Suprapubic skin (tissue), 4 donors: ENCODE results near the gene ELN. TPM values are rescaled to one million over a fixed set of nuclear protein-coding genes. Genes with fewer than 3 reads are reported as not detected.
A peak's percentile ranks its signal among the peaks of the same experiment; 100 is the strongest.

ENCODE experiments used
- DNase-seq, 2 donors: peaks; one replicate each; pipeline ENCODE4 v3.0.0-alpha.2; 2019; ENCODE audit warnings: low spot score in 2 of 2
- H3K27ac ChIP-seq: fragments of 200-600 bp; sonication (generic); one replicate; pipeline ENCODE4 v1.5.1; 2019
- H3K27me3 ChIP-seq: fragments of 200-600 bp; sonication (generic); one replicate; pipeline ENCODE4 v1.5.1; 2019
- H3K36me3 ChIP-seq: fragments of 200-600 bp; sonication (generic); one replicate; pipeline ENCODE4 v1.5.1; 2019
- H3K4me1 ChIP-seq: fragments of 200-600 bp; sonication (generic); one replicate; pipeline ENCODE4 v1.5.1; 2019
- H3K4me3 ChIP-seq: fragments of 200-600 bp; sonication (generic); one replicate; pipeline ENCODE4 v1.5.1; 2019; ENCODE audit warnings: mild to moderate bottlenecking
- H3K9me3 ChIP-seq: fragments of 200-600 bp; sonication (generic); one replicate; pipeline ENCODE4 v1.5.1; 2019
- CTCF ChIP-seq, 2 donors: fragments of 200-600 bp in 1 of 2; fragments of 450-650 bp in 1 of 2; sonication (generic) in 1 of 2; IDR thresholded peaks; one replicate each; pipeline ENCODE4 v1.5.1; 2016 to 2019; ENCODE audit warnings: antibody characterized with exemption in 2 of 2, mild to moderate bottlenecking in 1 of 2, moderate library complexity in 1 of 2
- EP300 ChIP-seq: sonication (generic); formaldehyde crosslinking; IDR thresholded peaks from one replicate; pipeline ENCODE4 v1.6.1; 2017; ENCODE audit warnings: antibody characterized with exemption
- POLR2A ChIP-seq, 2 donors: fragments of 450-650 bp; IDR thresholded peaks; one replicate each; pipeline ENCODE4 v1.6.1; 2017; ENCODE audit warnings: antibody characterized with exemption in 2 of 2, mild to moderate bottlenecking in 2 of 2, moderate library complexity in 2 of 2
- POLR2AphosphoS5 ChIP-seq, 3 donors: sonication (generic); formaldehyde crosslinking; IDR thresholded peaks; one replicate each; pipeline ENCODE4 v1.6.1; 2017; ENCODE audit warnings: antibody characterized with exemption in 3 of 3
- WGBS: methylation state at CpG from one replicate; pipeline ENCODE4 v1.1.5; 2018; 5-methylcytosine and 5-hydroxymethylcytosine counted together
- total RNA-seq, 4 donors: library from RNA; depleted of rRNA; stranded (reverse); fragments of >200 nt; gene quantifications; one replicate each; pipeline ENCODE4 v1.1.0, GENCODE V29; 2016

ELN gene
- total RNA-seq, 4 donors from 2014 or later: 7.7 to 30.7 (median 25.1) TPM

- H3K9me3 ChIP-seq: no peaks in the 10 kb centered on the region
- peaks cover 22% of the 10 kb centered on the region for H3K4me1 ChIP-seq
- TF ChIP-seq POLR2A (IDR thresholded peaks at IDR 0.05): no peak
- TF ChIP-seq POLR2AphosphoS5 (IDR thresholded peaks at IDR 0.05): no peak
- TF ChIP-seq EP300: no peak
- TF ChIP-seq CTCF (IDR thresholded peaks at IDR 0.05): no peak
- DNase-seq: no peak
- WGBS: 67% methylated on average over 3 of the region's 3 CpGs
- H3K36me3 ChIP-seq: no peaks in the 10 kb centered on the region
- no peak overlapping the region for H3K27ac ChIP-seq
- no peak overlapping the region for H3K4me3 ChIP-seq
- H3K27me3 ChIP-seq: peaks cover 3% of the 10 kb centered on the region
These were observed 32.0 kb upstream of the ELN start for GRCh38 chr7:73995821-73996511.

GRCh38 chr7:73997056-73997455 lies 30.9 kb upstream of the ELN start:
- Histone ChIP-seq H3K36me3 (no peaks in the 10 kb centered on the region), H3K4me3 (no peak overlapping the region), H3K9me3 (no peaks in the 10 kb centered on the region), H3K27me3 (peaks cover 3% of the 10 kb centered on the region), H3K4me1 (peaks cover 21% of the 10 kb centered on the region), H3K27ac (no peak overlapping the region)
- TF ChIP-seq CTCF (IDR thresholded peaks at IDR 0.05): no peak
- TF ChIP-seq POLR2AphosphoS5 (IDR thresholded peaks at IDR 0.05): no peak
- no peak for TF ChIP-seq EP300
- no peak for TF ChIP-seq POLR2A (IDR thresholded peaks at IDR 0.05)
- WGBS: 72% methylated on average over 7 of the region's 7 CpGs
- no peak for DNase-seq

GRCh38 chr7:73999664-74000435 lies 28.1 kb upstream of the ELN start:
- no peak overlapping the region for H3K27ac ChIP-seq
- peaks cover 3% of the 10 kb centered on the region for H3K27me3 ChIP-seq
- no peaks in the 10 kb centered on the region for H3K9me3 ChIP-seq
- TF ChIP-seq POLR2AphosphoS5 (IDR thresholded peaks at IDR 0.05) (peak in 1 of 3 donors; percentile 59), CTCF (IDR thresholded peaks at IDR 0.05) (no peak), POLR2A (IDR thresholded peaks at IDR 0.05) (no peak)
- DNase-seq: no peak
- no peak overlapping the region for H3K4me3 ChIP-seq
- no peaks in the 10 kb centered on the region for H3K36me3 ChIP-seq
- peaks cover 28% of the 10 kb centered on the region for H3K4me1 ChIP-seq
- 38% methylated on average over 16 of the region's 26 CpGs for WGBS

- H3K27me3 ChIP-seq: peaks cover 3% of the 10 kb centered on the region
- H3K4me3 ChIP-seq: no peak overlapping the region
- no peaks in the 10 kb centered on the region for H3K9me3 ChIP-seq
- DNase-seq: no peak
- peaks cover 28% of the 10 kb centered on the region for H3K4me1 ChIP-seq
- TF ChIP-seq EP300 (no peak), CTCF (IDR thresholded peaks at IDR 0.05) (no peak), POLR2A (IDR thresholded peaks at IDR 0.05) (no peak), POLR2AphosphoS5 (IDR thresholded peaks at IDR 0.05) (no peak)
- H3K27ac ChIP-seq: no peak overlapping the region
- no peaks in the 10 kb centered on the region for H3K36me3 ChIP-seq
- WGBS: 91% methylated on average over 15 of the region's 17 CpGs
These were observed 27.4 kb upstream of the ELN start for GRCh38 chr7:74000489-74001149.

GRCh38 chr7:74001150-74001494 lies 26.9 kb upstream of the ELN start:
- Histone ChIP-seq H3K27me3 (peaks cover 3% of the 10 kb centered on the region), H3K27ac (no peak overlapping the region), H3K9me3 (no peaks in the 10 kb centered on the region), H3K36me3 (no peaks in the 10 kb centered on the region), H3K4me1 (peaks cover 28% of the 10 kb centered on the region), H3K4me3 (no peak overlapping the region)
- TF ChIP-seq POLR2A (IDR thresholded peaks at IDR 0.05) (no peak), EP300 (no peak)
- 69% methylated on average over 4 of the region's 4 CpGs for WGBS
- no peak for DNase-seq
